ENCODE data around the gene TMEM139. TPM values are rescaled to one million over a fixed set of nuclear protein-coding genes. Genes with fewer than 3 reads are reported as not detected.

The TMEM139 gene
- total and polyA plus RNA-seq, 10 of the 15 experiments (the other 5 are each of a cell fraction or from before 2014, with no cell fraction given), result 0.31 TPM; not detected in 9

GRCh38 chr7:143292876-143293275 lies 8.1 kb downstream of the TMEM139 start:
- DNase-seq (ENCODE audit: low read depth, low spot score), result no peak
- ChIA-PET CTCF (interaction anchor here (1.4 to 2.0 kb wide), 3 partner anchors 10 to 87 kb away, joined by 3 to 7 read pairs (median 6); no protein-coding TSS in a partner anchor), SMC1A (ENCODE audit: uncharacterized antibody, unreplicated experiment) (interaction anchor here (1.4 kb wide), 1 partner anchor 123 kb away, joined by 4 read pairs; no protein-coding TSS in a partner anchor), RAD21 (ENCODE audit: unreplicated experiment) (no interaction called here), POLR2A (interaction anchor here (1.5 kb wide), 1 partner anchor 8 kb away, joined by 3 read pairs; no protein-coding TSS in a partner anchor)
- H3K27me3 ChIP-seq (replicated peaks in 1 of 2; ENCODE audit: control insufficient read depth in 2 of 2, insufficient read depth in 2 of 2, low read length in 1 of 2), result no peaks in the 10 kb centered on the region
- 0 out of 2 replicates have a peak, but pooled peaks cover 5% of the 10 kb centered on the region for H3K4me1 ChIP-seq (ENCODE audit: control insufficient read depth, insufficient read depth, low read length)
- no peaks in the 10 kb centered on the region; the same call in 1 of the 2 replicates for H4K20me1 ChIP-seq (ENCODE audit: control insufficient read depth, insufficient read depth)
- H3K79me2 ChIP-seq (ENCODE audit: control insufficient read depth, insufficient read depth, low read length), result peaks cover 35% of the 10 kb centered on the region
- no peak overlapping the region for H2AFZ ChIP-seq (ENCODE audit: control insufficient read depth, low read depth, low read length)
- no peak overlapping the region for H3K4me2 ChIP-seq (ENCODE audit: control insufficient read depth, insufficient read depth)
- in situ Hi-C loops (cut with MboI) (no loop called here), intact Hi-C loops (cut with micrococcal nuclease; ENCODE audit: unreplicated experiment) (no loop called here)
- peaks cover 12 to 27% of the 10 kb centered on the region in 2 experiments for H3K36me3 ChIP-seq (ENCODE audit: control insufficient read depth in 2 of 2, insufficient read depth in 2 of 2, low read length in 1 of 2)
- ATAC-seq, result no peak
- H3K9me3 ChIP-seq (replicated peaks; ENCODE audit: control insufficient read depth, insufficient read depth, low read length), result no peaks in the 10 kb centered on the region
- BruUV-seq (replicated peaks), result no TSS peak
- 100% methylated on average over 5 of the region's 5 CpGs for WGBS (ENCODE audit: insufficient coverage, insufficient replicate concordance, low lambda C conversion rate, missing lambda C conversion rate)
- FAIRE-seq, result no peak
- peak; percentile 27; the same call in 1 of the 2 replicates for TF ChIP-seq SPI1 (IDR thresholded peaks at IDR 0.05; ENCODE audit: borderline replicate concordance, insufficient read depth, low read depth, low read length)
- TF ChIP-seq, protein P1, sequence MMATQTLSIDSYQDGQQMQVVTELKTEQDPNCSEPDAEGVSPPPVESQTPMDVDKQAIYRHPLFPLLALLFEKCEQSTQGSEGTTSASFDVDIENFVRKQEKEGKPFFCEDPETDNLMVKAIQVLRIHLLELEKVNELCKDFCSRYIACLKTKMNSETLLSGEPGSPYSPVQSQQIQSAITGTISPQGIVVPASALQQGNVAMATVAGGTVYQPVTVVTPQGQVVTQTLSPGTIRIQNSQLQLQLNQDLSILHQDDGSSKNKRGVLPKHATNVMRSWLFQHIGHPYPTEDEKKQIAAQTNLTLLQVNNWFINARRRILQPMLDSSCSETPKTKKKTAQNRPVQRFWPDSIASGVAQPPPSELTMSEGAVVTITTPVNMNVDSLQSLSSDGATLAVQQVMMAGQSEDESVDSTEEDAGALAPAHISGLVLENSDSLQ (IDR thresholded peaks at IDR 0.05), result no peak
- H3K9ac ChIP-seq (ENCODE audit: control insufficient read depth, insufficient read depth, low read length), result no peak overlapping the region
- no peak overlapping the region for H3K4me3 ChIP-seq
- no peak overlapping the region for H3K27ac ChIP-seq (ENCODE audit: control insufficient read depth, insufficient read depth)

DNA sequence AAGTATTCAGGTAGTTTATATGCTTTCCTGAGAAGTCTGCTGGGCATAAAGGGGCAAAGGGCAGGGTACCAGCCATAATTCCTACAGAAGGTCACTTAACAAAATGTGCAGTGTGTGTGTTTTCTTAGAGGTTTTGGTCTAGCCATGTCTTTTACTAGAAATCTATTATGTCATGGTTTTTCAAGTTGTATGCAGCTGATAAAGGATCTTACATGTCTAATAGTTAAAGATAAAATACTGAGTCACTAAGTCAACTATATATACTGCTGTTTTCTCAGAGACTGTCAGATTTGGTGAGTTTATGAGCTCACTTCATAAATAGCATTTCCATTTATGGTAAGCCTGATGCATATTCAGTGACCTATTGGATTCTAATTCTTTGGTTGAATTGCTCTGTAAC lies 11.1 kb downstream of the TMEM139 start:
- RAD21 ChIA-PET (ENCODE audit: unreplicated experiment), result interaction anchor here (1.5 kb wide), 1 partner anchor 55 kb away, joined by 6 read pairs; no protein-coding TSS in a partner anchor
- no peak for TF ChIP-seq MYC (IDR thresholded peaks at IDR 0.05; ENCODE audit: insufficient read depth, insufficient read length, insufficient replicate concordance, low read length, severe bottlenecking)
- TF ChIP-seq POLR2AphosphoS2 (IDR thresholded peaks at IDR 0.05; ENCODE audit: low read depth, low read length), result no peak
- no peak for TF ChIP-seq RFX5 (IDR thresholded peaks at IDR 0.05; ENCODE audit: low read depth, low read length)
- no peak for TF ChIP-seq USF1 (IDR thresholded peaks at IDR 0.05; ENCODE audit: borderline replicate concordance, extremely low read length, insufficient read depth, low read depth, low read length)
- no peak for TF ChIP-seq SUZ12 (IDR thresholded peaks at IDR 0.05; ENCODE audit: unreplicated experiment)
- no peak for TF ChIP-seq MEF2A (IDR thresholded peaks at IDR 0.05; ENCODE audit: insufficient read depth, low read depth, low read length)
- no peak for TF ChIP-seq BRCA1 (IDR thresholded peaks at IDR 0.05; ENCODE audit: low read depth, low read length)
- TF ChIP-seq MEF2B (IDR thresholded peaks at IDR 0.05; ENCODE audit: partially characterized antibody, poor library complexity, severe bottlenecking), result no peak
- no peak for TF ChIP-seq POU2F2 (IDR thresholded peaks at IDR 0.05; ENCODE audit: borderline replicate concordance, low read depth, low read length)
- no peak for TF ChIP-seq POLR2A (IDR thresholded peaks at IDR 0.05; ENCODE audit: low read depth, low read length)
- no peak for TF ChIP-seq WRNIP1 (IDR thresholded peaks at IDR 0.05; ENCODE audit: borderline replicate concordance, low read depth, low read length)
- no peak for TF ChIP-seq NRF1 (conservative IDR thresholded peaks at IDR 0.05; ENCODE audit: low read depth, low read length)
- TF ChIP-seq ZZZ3 (IDR thresholded peaks at IDR 0.05; ENCODE audit: control insufficient read depth, insufficient read length, low read depth), result no peak
- no peak for TF ChIP-seq JUNB (IDR thresholded peaks at IDR 0.05)
- peak overlapping the region; percentile 56 for H3K4me2 ChIP-seq (ENCODE audit: control insufficient read depth, insufficient read depth)
- SMC1A ChIA-PET (ENCODE audit: uncharacterized antibody, unreplicated experiment), result interaction anchor here (1.1 to 1.8 kb wide), 6 partner anchors 9 to 56 kb away, joined by 3 to 7 read pairs (median 5); partner anchors contain the start of gene GSTK1
- no peaks in the 10 kb centered on the region; the same call in 1 of the 2 replicates for H4K20me1 ChIP-seq (ENCODE audit: control insufficient read depth, insufficient read depth)
- intact Hi-C loops (cut with micrococcal nuclease; ENCODE audit: unreplicated experiment), result no loop called here
- DNase-seq (ENCODE audit: low read depth, low spot score), result no peak
- H3K9me3 ChIP-seq (replicated peaks; ENCODE audit: control insufficient read depth, insufficient read depth, low read length), result no peaks in the 10 kb centered on the region
- no peak for FAIRE-seq
- POLR2A ChIA-PET, result interaction anchor here (1.1 kb wide), 1 partner anchor 8 kb away, joined by 4 read pairs; the partner anchor contains the start of gene CASP2
- H3K27me3 ChIP-seq (replicated peaks in 1 of 2; ENCODE audit: control insufficient read depth in 2 of 2, insufficient read depth in 2 of 2, low read length in 1 of 2), result no peaks in the 10 kb centered on the region
- no peak overlapping the region for H2AFZ ChIP-seq (ENCODE audit: control insufficient read depth, low read depth, low read length)
- no peak overlapping the region for H3K27ac ChIP-seq (ENCODE audit: control insufficient read depth, insufficient read depth)
- peaks cover 22 to 45% of the 10 kb centered on the region in 2 experiments for H3K36me3 ChIP-seq (ENCODE audit: control insufficient read depth in 2 of 2, insufficient read depth in 2 of 2, low read length in 1 of 2)
- H3K4me1 ChIP-seq (ENCODE audit: control insufficient read depth, insufficient read depth, low read length), result 0 out of 2 replicates have a peak, but pooled peaks cover 3% of the 10 kb centered on the region
- CTCF ChIA-PET, result interaction anchor here (0.9 to 4.1 kb wide), 4 partner anchors 10 to 84 kb away, joined by 3 to 19 read pairs (median 8); no protein-coding TSS in a partner anchor
- peaks cover 10% of the 10 kb centered on the region for H3K79me2 ChIP-seq (ENCODE audit: control insufficient read depth, insufficient read depth, low read length)
- no peak overlapping the region for H3K9ac ChIP-seq (ENCODE audit: control insufficient read depth, insufficient read depth, low read length)
- no peak overlapping the region for H3K4me3 ChIP-seq
- no TSS peak for BruUV-seq (replicated peaks)
- ATAC-seq, result no peak; the same call in 2 of the 3 replicates
- in situ Hi-C loops (cut with MboI), result no loop called here

Data from GM12878 (cell line).